GM18499 (cell line): ENCODE measurements around the gene SLC30A3.
"Not testable (repeated sequence)": the region's sequence is repeated elsewhere in the genome, so short reads cannot be mapped to it uniquely, and the experiment has no call there.

Experiments
- ATAC-seq: cut with Tn5 transposase; IDR thresholded peaks from one replicate; pipeline ENCODE4 v1.9.1; 2021; ENCODE audit warnings: moderate number of reproducible peaks; ENCODE audit not compliant: insufficient read depth, unreplicated experiment

The SLC30A3 gene

GRCh38 chr2:27288610-27289009 lies 25.8 kb upstream of the SLC30A3 start:
- no peak for ATAC-seq

- no peak for ATAC-seq
These were observed 22.6 kb upstream of the SLC30A3 start for GRCh38 chr2:27285481-27285880.

GRCh38 chr2:27284996-27285395 lies 22.1 kb upstream of the SLC30A3 start:
- no peak for ATAC-seq

GRCh38 chr2:27282892-27283291 lies 20.0 kb upstream of the SLC30A3 start:
- ATAC-seq, result no peak

- no peak for ATAC-seq
These were observed 19.2 kb upstream of the SLC30A3 start, which contains the start of gene TRIM54 for GRCh38 chr2:27281855-27282559. Gene TRIM54, plus strand, starts transcription at chr2:27282429. Its CDS starts 303 bp downstream, at chr2:27282732.

- no peak for ATAC-seq
These were observed 18.6 kb upstream of the SLC30A3 start for GRCh38 chr2:27281442-27281841.

- ATAC-seq, result no peak
These were observed 18.0 kb upstream of the SLC30A3 start for GRCh38 chr2:27280826-27281225.

- ATAC-seq, result no peak
These were observed 15.2 kb upstream of the SLC30A3 start for GRCh38 chr2:27278010-27278409.

- ATAC-seq, result no peak
These were observed 12.6 kb upstream of the SLC30A3 start, which contains the start of gene DNAJC5G for GRCh38 chr2:27275211-27276150. Gene DNAJC5G, plus strand, starts transcription at chr2:27275433. Its CDS starts 1,296 bp downstream, at chr2:27276729.

GRCh38 chr2:27272537-27273522 lies 10.0 kb upstream of the SLC30A3 start:
- not testable (repeated sequence) for ATAC-seq

- no peak for ATAC-seq
These were observed 8.9 kb upstream of the SLC30A3 start for GRCh38 chr2:27271631-27272340.

- ATAC-seq, result no peak
These were observed 7.8 kb upstream of the SLC30A3 start for GRCh38 chr2:27270670-27271069.

- ATAC-seq, result no peak
These were observed 7.3 kb upstream of the SLC30A3 start for GRCh38 chr2:27270131-27270530.

GRCh38 chr2:27268296-27268695 lies 5.4 kb upstream of the SLC30A3 start:
- not testable (repeated sequence) for ATAC-seq

GRCh38 chr2:27265536-27265870 lies 2.7 kb upstream of the SLC30A3 start:
- ATAC-seq, result no peak

GRCh38 chr2:27264753-27265535 lies 2.1 kb upstream of the SLC30A3 start:
- no peak for ATAC-seq

- no peak for ATAC-seq
These were observed 1.5 kb upstream of the SLC30A3 start for GRCh38 chr2:27264253-27264752.
